ENCODE data around the gene ITPR3.

- no peak for TF ChIP-seq FOXA1 (IDR thresholded peaks at IDR 0.05)
- no peak for TF ChIP-seq CTCF (IDR thresholded peaks at IDR 0.05; ENCODE audit: low read depth, low read length, missing input control)
- no peak for TF ChIP-seq ATF3 (IDR thresholded peaks at IDR 0.05)
- TF ChIP-seq RAD21 (IDR thresholded peaks at IDR 0.05), result no peak
- no peak for TF ChIP-seq GABPA (IDR thresholded peaks at IDR 0.05 in 1 of 2, conservative IDR thresholded peaks at IDR 0.05 in 1 of 2)
- TF ChIP-seq JUND (IDR thresholded peaks at IDR 0.05), result no peak
- no peak for TF ChIP-seq MAX (IDR thresholded peaks at IDR 0.05)
- TF ChIP-seq EGR1 (IDR thresholded peaks at IDR 0.05; ENCODE audit: low read depth in 2 of 2), result no peak
- TF ChIP-seq REST (IDR thresholded peaks at IDR 0.05), result no peak
Observed at GRCh38 chr6:33716890-33717632, 95.9 kb downstream of the ITPR3 start.
